ENCODE measurements around the gene MCOLN2. TPM values are rescaled to one million over a fixed set of nuclear protein-coding genes. Genes with fewer than 3 reads are reported as not detected.

MCOLN2 gene
- total and polyA plus RNA-seq, 2 of the 13 experiments (the other 11 are each of a cell fraction or from before 2014, with no cell fraction given), result not detected

DNA sequence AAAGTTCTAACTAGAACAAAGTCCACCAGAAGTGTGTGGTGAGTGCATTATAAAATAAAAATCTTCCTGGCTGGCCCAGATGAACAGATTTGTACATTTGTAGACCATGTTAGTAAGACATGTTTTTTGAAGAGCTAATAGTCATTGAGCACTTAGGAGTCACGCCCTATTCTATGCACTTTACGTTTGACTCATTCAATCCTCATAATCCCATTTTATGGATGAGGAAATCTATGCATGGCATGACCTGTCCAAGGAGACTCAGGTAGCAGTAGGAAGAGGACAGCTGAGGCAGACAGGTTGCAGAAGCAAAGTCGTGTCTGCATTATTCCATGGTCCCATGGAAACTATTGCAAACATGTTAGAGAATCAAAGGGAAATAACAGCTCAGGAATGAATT is 73.6 kb downstream of the MCOLN2 start:
- Histone ChIP-seq H3K4me2 (ENCODE audit: low read depth, low read length) (no peak overlapping the region), H3K9ac (ENCODE audit: insufficient read depth, low read depth, low read length) (no peak overlapping the region), H3K27ac (ENCODE audit: extremely low read length, insufficient read depth, low read length) (no peak overlapping the region), H3K36me3 (replicated peaks in 1 of 2; ENCODE audit: control insufficient read depth in 1 of 2, insufficient read depth in 2 of 2, low read length in 2 of 2) (no peaks in the 10 kb centered on the region), H3K4me3 (replicated peaks in 1 of 3; ENCODE audit: insufficient read depth in 1 of 3, low read depth in 2 of 3, low read length in 3 of 3) (no peak overlapping the region), H3K9me3 (ENCODE audit: low read length) (no peaks in the 10 kb centered on the region), H2AFZ (ENCODE audit: low read length) (no peak overlapping the region), H3K4me1 (ENCODE audit: insufficient read depth, low read length) (no peaks in the 10 kb centered on the region), H3K27me3 (ENCODE audit: control insufficient read depth in 1 of 2, insufficient read depth in 2 of 2, low read length in 2 of 2) (no peaks in the 10 kb centered on the region), H3K79me2 (ENCODE audit: insufficient read depth, low read length) (no peaks in the 10 kb centered on the region), H4K20me1 (ENCODE audit: insufficient read depth, low read length) (no peaks in the 10 kb centered on the region)
- WGBS (ENCODE audit: low lambda C conversion rate), result 0% methylated on average over 3 of the region's 3 CpGs
- CTCF ChIA-PET (ENCODE audit: low intra/inter-chr PET ratio, low total read pairs), result no interaction called here
- no peak for DNase-seq (ENCODE audit: low spot score)
- ATAC-seq, result no peak
- no peak for TF ChIP-seq MAFF (IDR thresholded peaks at IDR 0.05; ENCODE audit: low read depth, low read length)
- BruUV-seq (replicated peaks), result no TSS peak
- in situ Hi-C loops (cut with HindIII; ENCODE audit: extremely low pct_ligation_motif_present, low pct_unique_long_range_greater_than_20kb) (no loop called here), intact Hi-C loops (cut with micrococcal nuclease; ENCODE audit: unreplicated experiment) (no loop called here)
- POLR2A ChIA-PET, result no interaction called here
- no peak for FAIRE-seq

DNA sequence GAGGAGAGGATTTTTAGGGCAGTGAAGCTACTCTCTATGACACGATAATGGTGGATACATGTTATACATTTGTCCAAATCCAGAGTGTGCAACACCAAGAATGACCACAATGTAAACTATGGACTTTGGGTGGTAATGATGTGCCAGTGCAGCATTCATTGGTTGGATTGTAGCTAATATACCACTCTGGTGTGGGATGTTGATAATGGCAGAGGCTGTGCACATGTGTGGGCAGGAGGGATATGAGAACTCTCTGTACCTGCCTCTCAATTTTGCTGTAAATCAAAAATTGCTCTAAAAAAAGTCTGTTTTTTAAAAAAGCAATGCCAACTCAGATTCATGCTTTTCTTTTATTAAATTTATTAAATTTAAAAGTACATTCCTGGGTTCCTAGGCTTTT is 76.8 kb downstream of the MCOLN2 start:
- no peak overlapping the region for H3K27ac ChIP-seq (ENCODE audit: extremely low read length, insufficient read depth, low read length)
- intact Hi-C loops (cut with micrococcal nuclease; ENCODE audit: unreplicated experiment), result no loop called here
- 0% methylated on average over 1 of the region's 1 CpG for WGBS (ENCODE audit: low lambda C conversion rate)
- H2AFZ ChIP-seq (ENCODE audit: low read length), result no peak overlapping the region
- in situ Hi-C loops (cut with HindIII; ENCODE audit: extremely low pct_ligation_motif_present, low pct_unique_long_range_greater_than_20kb), result no loop called here
- no peaks in the 10 kb centered on the region for H3K36me3 ChIP-seq (replicated peaks in 1 of 2; ENCODE audit: control insufficient read depth in 1 of 2, insufficient read depth in 2 of 2, low read length in 2 of 2)
- no peak for FAIRE-seq
- no peak overlapping the region for H3K4me2 ChIP-seq (ENCODE audit: low read depth, low read length)
- no peak overlapping the region for H3K9ac ChIP-seq (ENCODE audit: insufficient read depth, low read depth, low read length)
- CTCF ChIA-PET (ENCODE audit: low intra/inter-chr PET ratio, low total read pairs), result no interaction called here
- TF ChIP-seq, protein P1, sequence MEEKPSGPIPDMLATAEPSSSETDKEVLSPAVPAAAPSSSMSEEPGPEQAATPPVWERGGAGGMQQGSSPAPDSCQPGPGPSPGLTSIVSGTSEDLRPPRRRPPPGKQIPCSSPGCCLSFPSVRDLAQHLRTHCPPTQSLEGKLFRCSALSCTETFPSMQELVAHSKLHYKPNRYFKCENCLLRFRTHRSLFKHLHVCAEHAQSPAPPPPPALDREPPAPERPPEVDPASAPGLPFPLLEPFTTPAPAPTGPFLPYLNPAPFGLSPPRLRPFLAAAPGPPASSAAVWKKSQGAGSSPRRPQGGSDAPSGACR (CRISPR knock-in tag; IDR thresholded peaks at IDR 0.05), result no peak
- no peak for TF ChIP-seq ZNF451 (CRISPR knock-in tag; IDR thresholded peaks at IDR 0.05)
- TF ChIP-seq ZNF546 (CRISPR knock-in tag; conservative IDR thresholded peaks at IDR 0.05), result no peak
- TF ChIP-seq MXD4 (CRISPR knock-in tag; IDR thresholded peaks at IDR 0.05), result no peak
- H3K9me3 ChIP-seq (ENCODE audit: low read length), result no peaks in the 10 kb centered on the region
- no peaks in the 10 kb centered on the region for H4K20me1 ChIP-seq (ENCODE audit: insufficient read depth, low read length)
- no peak for DNase-seq (ENCODE audit: low spot score)
- ATAC-seq, result no peak
- H3K4me1 ChIP-seq (ENCODE audit: insufficient read depth, low read length), result no peaks in the 10 kb centered on the region
- no peaks in the 10 kb centered on the region for H3K27me3 ChIP-seq (ENCODE audit: control insufficient read depth in 1 of 2, insufficient read depth in 2 of 2, low read length in 2 of 2)
- BruUV-seq (replicated peaks), result no TSS peak
- no peaks in the 10 kb centered on the region for H3K79me2 ChIP-seq (ENCODE audit: insufficient read depth, low read length)
- H3K4me3 ChIP-seq (replicated peaks in 1 of 3; ENCODE audit: insufficient read depth in 1 of 3, low read depth in 2 of 3, low read length in 3 of 3), result no peak overlapping the region
- POLR2A ChIA-PET, result no interaction called here

All from HepG2 (cell line).